Measurements from ENCODE around the gene UBE2L5.
A peak's percentile ranks its signal among the peaks of the same experiment; 100 is the strongest.

DNA sequence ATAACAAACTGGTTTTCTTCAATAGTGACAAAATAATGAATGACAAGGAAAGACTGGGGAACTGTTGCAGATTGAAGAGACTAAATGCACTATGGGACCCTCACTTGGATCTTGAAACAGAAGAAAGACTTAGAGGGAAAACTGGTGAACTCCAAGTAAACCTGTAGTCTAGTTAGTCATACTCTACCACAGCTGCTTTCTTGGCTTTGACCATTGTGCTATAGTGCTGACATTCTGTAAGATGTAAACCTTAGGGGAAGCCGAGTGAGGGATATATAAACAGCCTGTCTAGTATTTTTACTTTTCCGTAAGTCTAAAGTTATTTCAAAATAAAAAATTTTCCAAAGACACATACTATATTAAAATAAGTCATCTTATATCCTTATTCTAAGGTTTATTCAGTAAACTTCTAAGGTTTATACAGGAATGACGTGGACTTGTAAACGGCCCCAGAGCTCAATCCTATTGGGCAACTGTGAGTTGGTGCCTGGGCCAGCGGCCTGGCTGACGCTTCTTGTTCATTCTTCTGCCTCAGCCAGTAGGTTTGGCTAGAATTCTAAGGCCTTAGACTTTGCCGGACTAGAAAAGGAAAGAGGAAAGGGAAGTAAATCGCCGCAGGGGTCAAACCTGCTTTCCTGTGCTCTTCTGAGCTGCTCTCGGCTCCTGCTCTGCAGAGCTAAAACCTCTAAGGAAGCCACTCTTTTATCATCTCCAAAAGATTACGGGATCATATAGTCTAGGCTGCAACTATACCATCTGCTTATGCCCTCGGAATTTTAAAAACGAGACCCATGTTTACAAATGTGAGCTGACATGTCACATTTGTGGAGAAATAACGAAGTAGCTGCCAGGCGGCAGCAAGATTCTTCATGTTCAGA, 33.6 kb upstream of the UBE2L5 start:
- TF ChIP-seq, protein P1, sequence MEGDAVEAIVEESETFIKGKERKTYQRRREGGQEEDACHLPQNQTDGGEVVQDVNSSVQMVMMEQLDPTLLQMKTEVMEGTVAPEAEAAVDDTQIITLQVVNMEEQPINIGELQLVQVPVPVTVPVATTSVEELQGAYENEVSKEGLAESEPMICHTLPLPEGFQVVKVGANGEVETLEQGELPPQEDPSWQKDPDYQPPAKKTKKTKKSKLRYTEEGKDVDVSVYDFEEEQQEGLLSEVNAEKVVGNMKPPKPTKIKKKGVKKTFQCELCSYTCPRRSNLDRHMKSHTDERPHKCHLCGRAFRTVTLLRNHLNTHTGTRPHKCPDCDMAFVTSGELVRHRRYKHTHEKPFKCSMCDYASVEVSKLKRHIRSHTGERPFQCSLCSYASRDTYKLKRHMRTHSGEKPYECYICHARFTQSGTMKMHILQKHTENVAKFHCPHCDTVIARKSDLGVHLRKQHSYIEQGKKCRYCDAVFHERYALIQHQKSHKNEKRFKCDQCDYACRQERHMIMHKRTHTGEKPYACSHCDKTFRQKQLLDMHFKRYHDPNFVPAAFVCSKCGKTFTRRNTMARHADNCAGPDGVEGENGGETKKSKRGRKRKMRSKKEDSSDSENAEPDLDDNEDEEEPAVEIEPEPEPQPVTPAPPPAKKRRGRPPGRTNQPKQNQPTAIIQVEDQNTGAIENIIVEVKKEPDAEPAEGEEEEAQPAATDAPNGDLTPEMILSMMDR (IDR thresholded peaks at IDR 0.05), result no peak
- TF ChIP-seq POLR2A (IDR thresholded peaks at IDR 0.05), result peak; percentile 23
